DND-41 (cell line): ENCODE data around the gene PLXNC1.

Experiments
- ATAC-seq: fragments of 200-7000 bp; cut with Tn5 transposase; 3 replicates; pipeline ENCODE4 v1.9.1; 2021; ENCODE audit warnings: low read depth; ENCODE audit not compliant: insufficient read depth
- DNase-seq: peaks from one replicate; pipeline ENCODE4 v3.0.0-alpha.2; 2020
- H2AFZ ChIP-seq: 2 replicates; pipeline ENCODE4 v1.6.0; 2012; ENCODE audit warnings: low read depth, low read length
- H3K27ac ChIP-seq: 2 replicates; pipeline ENCODE4 v1.5.1; 2012; ENCODE audit warnings: low read length, inconsistent platforms
- H3K27me3 ChIP-seq: fragments of 200-600 bp; sonication (generic); 2 replicates; pipeline ENCODE4 v1.6.0; 2012; ENCODE audit warnings: low read length, mild to moderate bottlenecking, inconsistent platforms; ENCODE audit not compliant: insufficient read depth, poor library complexity
- H3K36me3 ChIP-seq: 2 replicates; pipeline ENCODE4 v1.5.1; 2012; ENCODE audit warnings: low read length, inconsistent platforms; ENCODE audit not compliant: insufficient read depth
- H3K4me1 ChIP-seq: 2 replicates; pipeline ENCODE4 v1.5.1; 2012; ENCODE audit warnings: mild to moderate bottlenecking, low read length; ENCODE audit not compliant: insufficient read depth
- H3K4me2 ChIP-seq: 2 replicates; pipeline ENCODE4 v1.6.0; 2012; ENCODE audit warnings: mild to moderate bottlenecking, moderate library complexity, low read length, inconsistent platforms; ENCODE audit not compliant: insufficient read depth
- H3K4me3 ChIP-seq, 2 experiments: fragments of 200-600 bp in 1 of 2; shearing (Covaris generic) in 1 of 2; 2 replicates each; pipeline ENCODE4 v1.5.1; 2012 to 2016; ENCODE audit warnings: inconsistent platforms in 2 of 2, low read length in 2 of 2, mild to moderate bottlenecking in 2 of 2, low read depth in 1 of 2, moderate library complexity in 1 of 2
- H3K79me2 ChIP-seq: 2 replicates; pipeline ENCODE4 v1.6.0; 2012; ENCODE audit warnings: low read length, inconsistent platforms; ENCODE audit not compliant: insufficient read depth
- H3K9ac ChIP-seq: 2 replicates; pipeline ENCODE4 v1.6.0; 2012; ENCODE audit warnings: low read depth, mild to moderate bottlenecking, inconsistent platforms, low read length, moderate library complexity
- H3K9me3 ChIP-seq: 2 replicates; pipeline ENCODE4 v1.5.1; 2012; ENCODE audit warnings: low read length, moderate library complexity, mild to moderate bottlenecking, inconsistent platforms; ENCODE audit not compliant: insufficient read depth, severe bottlenecking
- H4K20me1 ChIP-seq: 2 replicates; pipeline ENCODE4 v1.6.0; 2012; ENCODE audit warnings: low read length; ENCODE audit not compliant: insufficient read depth
- EZH2 ChIP-seq: IDR thresholded peaks from 3 replicates; pipeline ENCODE4 v1.6.1; 2012; ENCODE audit warnings: borderline replicate concordance, low read depth, mild to moderate bottlenecking, moderate library complexity, low read length, inconsistent platforms; ENCODE audit not compliant: severe bottlenecking
- TF ChIP-seq, protein P1 (sequence below): IDR thresholded peaks from 2 replicates; pipeline ENCODE4 v1.5.1; 2012; ENCODE audit warnings: borderline replicate concordance, low read length, moderate library complexity, mild to moderate bottlenecking; ENCODE audit not compliant: poor library complexity, severe bottlenecking; ENCODE audit errors: extremely low read depth

PLXNC1 gene

DNA sequence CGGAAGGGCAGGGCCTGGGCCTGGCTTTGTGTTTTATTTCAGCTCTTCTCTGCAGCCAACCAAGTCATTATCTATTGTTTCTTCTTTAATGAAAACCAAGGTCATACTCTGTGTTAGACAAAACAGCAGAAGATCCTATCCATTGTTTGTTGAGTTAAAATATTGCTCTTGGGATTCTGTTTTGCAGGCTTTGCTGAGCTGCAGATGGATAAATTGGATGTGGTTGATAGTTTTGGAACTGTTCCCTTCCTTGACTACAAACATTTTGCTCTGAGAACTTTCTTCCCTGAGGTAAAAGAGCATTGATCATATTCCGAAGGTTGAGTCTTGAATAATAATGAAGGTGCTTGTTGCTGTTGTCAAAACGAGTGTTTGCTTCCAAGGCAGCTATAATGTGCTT lies 106.6 kb downstream of the PLXNC1 start:
- Histone ChIP-seq H3K4me2 (no peak overlapping the region), H2AFZ (no peak overlapping the region), H4K20me1 (no peaks in the 10 kb centered on the region), H3K9me3 (no peaks in the 10 kb centered on the region), H3K4me3 (no peak overlapping the region), H3K79me2 (no peaks in the 10 kb centered on the region), H3K4me1 (no peaks in the 10 kb centered on the region), H3K27ac (no peak overlapping the region), H3K9ac (no peak overlapping the region), H3K36me3 (no peaks in the 10 kb centered on the region), H3K27me3 (no peaks in the 10 kb centered on the region)
- DNase-seq = no peak
- TF ChIP-seq EZH2 = no peak
- TF ChIP-seq, protein P1, sequence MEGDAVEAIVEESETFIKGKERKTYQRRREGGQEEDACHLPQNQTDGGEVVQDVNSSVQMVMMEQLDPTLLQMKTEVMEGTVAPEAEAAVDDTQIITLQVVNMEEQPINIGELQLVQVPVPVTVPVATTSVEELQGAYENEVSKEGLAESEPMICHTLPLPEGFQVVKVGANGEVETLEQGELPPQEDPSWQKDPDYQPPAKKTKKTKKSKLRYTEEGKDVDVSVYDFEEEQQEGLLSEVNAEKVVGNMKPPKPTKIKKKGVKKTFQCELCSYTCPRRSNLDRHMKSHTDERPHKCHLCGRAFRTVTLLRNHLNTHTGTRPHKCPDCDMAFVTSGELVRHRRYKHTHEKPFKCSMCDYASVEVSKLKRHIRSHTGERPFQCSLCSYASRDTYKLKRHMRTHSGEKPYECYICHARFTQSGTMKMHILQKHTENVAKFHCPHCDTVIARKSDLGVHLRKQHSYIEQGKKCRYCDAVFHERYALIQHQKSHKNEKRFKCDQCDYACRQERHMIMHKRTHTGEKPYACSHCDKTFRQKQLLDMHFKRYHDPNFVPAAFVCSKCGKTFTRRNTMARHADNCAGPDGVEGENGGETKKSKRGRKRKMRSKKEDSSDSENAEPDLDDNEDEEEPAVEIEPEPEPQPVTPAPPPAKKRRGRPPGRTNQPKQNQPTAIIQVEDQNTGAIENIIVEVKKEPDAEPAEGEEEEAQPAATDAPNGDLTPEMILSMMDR = no peak
- no peak for ATAC-seq

DNA sequence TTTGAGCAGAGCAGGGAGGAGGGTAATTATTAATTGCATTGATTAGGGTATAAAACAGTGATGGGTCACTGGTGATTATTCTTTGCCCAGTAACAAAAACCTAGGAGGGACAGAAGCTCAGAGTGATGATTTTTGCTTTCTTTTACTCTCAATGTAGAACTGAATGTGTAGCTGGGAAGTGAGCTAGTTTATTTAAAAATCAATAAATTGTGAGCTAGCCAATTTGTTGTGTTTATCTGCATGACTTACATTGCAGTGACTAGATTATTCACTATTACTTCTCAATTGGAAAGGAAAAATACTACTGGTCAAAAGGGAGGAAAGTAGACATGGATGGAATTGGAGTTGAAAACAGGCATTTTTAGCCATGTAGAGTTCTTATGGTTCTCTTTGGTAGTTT lies 107.1 kb downstream of the PLXNC1 start:
- Histone ChIP-seq H3K36me3 (no peaks in the 10 kb centered on the region), H3K27ac (no peak overlapping the region), H3K4me2 (no peak overlapping the region), H4K20me1 (no peaks in the 10 kb centered on the region), H3K9me3 (no peaks in the 10 kb centered on the region), H2AFZ (no peak overlapping the region), H3K4me3 (no peak overlapping the region), H3K79me2 (no peaks in the 10 kb centered on the region), H3K9ac (no peak overlapping the region), H3K27me3 (no peaks in the 10 kb centered on the region), H3K4me1 (no peaks in the 10 kb centered on the region)
- DNase-seq (no peak), ATAC-seq (no peak)
- TF ChIP-seq EZH2 = no peak
- TF ChIP-seq, protein P1 = no peak

DNA sequence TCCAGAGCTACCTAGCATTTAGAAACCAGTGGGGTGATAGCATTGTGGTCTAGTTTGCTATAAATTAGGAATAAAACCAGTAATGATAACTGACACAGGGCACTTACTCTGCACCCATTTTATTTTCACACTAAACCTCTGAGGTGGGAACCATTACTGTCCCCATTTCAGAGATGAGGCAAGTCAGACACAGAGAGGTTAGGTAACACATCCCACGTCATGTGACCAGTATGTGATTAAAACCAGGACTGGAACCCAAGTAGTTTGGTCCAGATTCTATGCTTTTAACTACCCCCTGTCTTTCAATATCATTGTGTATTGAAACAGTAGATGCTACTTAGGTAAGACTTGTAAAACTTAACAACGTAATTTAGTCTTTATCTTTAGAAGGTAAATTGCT lies 110.2 kb downstream of the PLXNC1 start:
- no peaks in the 10 kb centered on the region for H3K9me3 ChIP-seq
- ATAC-seq (no peak), DNase-seq (no peak)
- no peak overlapping the region for H2AFZ ChIP-seq
- H4K20me1 ChIP-seq = no peaks in the 10 kb centered on the region
- TF ChIP-seq EZH2 = no peak
- TF ChIP-seq, protein P1 = no peak
- H3K4me1 ChIP-seq = peaks cover 20% of the 10 kb centered on the region
- H3K27me3 ChIP-seq = no peaks in the 10 kb centered on the region
- no peak overlapping the region for H3K27ac ChIP-seq
- no peak overlapping the region for H3K4me3 ChIP-seq
- H3K9ac ChIP-seq = no peak overlapping the region
- H3K36me3 ChIP-seq = no peaks in the 10 kb centered on the region
- H3K79me2 ChIP-seq = no peaks in the 10 kb centered on the region
- H3K4me2 ChIP-seq = no peak overlapping the region

DNA sequence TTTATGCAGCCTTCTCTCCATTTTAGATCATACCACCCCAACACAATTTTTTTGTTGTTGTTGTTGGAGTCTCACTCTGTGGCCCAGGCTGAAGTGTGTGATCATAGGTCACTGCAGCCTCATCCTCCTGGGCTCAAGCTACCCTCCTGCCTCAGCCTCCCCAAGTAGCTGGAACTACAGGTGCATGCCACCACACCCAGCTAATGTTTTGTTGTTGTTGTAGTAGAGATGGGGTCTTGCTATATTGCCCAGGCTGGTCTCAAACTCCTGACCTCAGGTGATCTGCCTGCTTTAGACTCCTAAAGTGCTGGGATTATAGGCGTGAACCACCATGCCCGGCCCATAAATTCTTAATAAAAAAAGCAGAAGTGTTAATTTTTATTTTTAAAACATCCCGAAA lies 111.6 kb downstream of the PLXNC1 start:
- Histone ChIP-seq H3K27ac (no peak overlapping the region), H3K79me2 (no peaks in the 10 kb centered on the region), H2AFZ (no peak overlapping the region), H3K36me3 (no peaks in the 10 kb centered on the region), H3K4me2 (no peak overlapping the region), H3K9ac (no peak overlapping the region), H3K4me3 (no peak overlapping the region), H4K20me1 (no peaks in the 10 kb centered on the region), H3K4me1 (peaks cover 28% of the 10 kb centered on the region), H3K27me3 (no peaks in the 10 kb centered on the region), H3K9me3 (no peaks in the 10 kb centered on the region)
- DNase-seq (no peak), ATAC-seq (no peak)
- TF ChIP-seq EZH2 = no peak
- TF ChIP-seq, protein P1 = no peak
